NCI-H460 (cell line): Measurements from ENCODE around the gene CPNE6. TPM values are rescaled to one million over a fixed set of nuclear protein-coding genes. Genes with fewer than 3 reads are reported as not detected.
A peak's percentile ranks its signal among the peaks of the same experiment; 100 is the strongest.

Experiments used
- DNase-seq: peaks from one replicate; pipeline ENCODE4 v3.0.0-alpha.2; 2016; ENCODE audit warnings: low read depth; ENCODE audit errors: extremely low read depth
- total RNA-seq: library from RNA; depleted of rRNA; stranded (reverse); fragments of >200 nt; shearing (Covaris generic); gene quantifications from 2 replicates; pipeline ENCODE4 v1.2.3, GENCODE V29; 2014

CPNE6 gene
- total RNA-seq, 1 experiment from 2014 or later = not detected

DNA sequence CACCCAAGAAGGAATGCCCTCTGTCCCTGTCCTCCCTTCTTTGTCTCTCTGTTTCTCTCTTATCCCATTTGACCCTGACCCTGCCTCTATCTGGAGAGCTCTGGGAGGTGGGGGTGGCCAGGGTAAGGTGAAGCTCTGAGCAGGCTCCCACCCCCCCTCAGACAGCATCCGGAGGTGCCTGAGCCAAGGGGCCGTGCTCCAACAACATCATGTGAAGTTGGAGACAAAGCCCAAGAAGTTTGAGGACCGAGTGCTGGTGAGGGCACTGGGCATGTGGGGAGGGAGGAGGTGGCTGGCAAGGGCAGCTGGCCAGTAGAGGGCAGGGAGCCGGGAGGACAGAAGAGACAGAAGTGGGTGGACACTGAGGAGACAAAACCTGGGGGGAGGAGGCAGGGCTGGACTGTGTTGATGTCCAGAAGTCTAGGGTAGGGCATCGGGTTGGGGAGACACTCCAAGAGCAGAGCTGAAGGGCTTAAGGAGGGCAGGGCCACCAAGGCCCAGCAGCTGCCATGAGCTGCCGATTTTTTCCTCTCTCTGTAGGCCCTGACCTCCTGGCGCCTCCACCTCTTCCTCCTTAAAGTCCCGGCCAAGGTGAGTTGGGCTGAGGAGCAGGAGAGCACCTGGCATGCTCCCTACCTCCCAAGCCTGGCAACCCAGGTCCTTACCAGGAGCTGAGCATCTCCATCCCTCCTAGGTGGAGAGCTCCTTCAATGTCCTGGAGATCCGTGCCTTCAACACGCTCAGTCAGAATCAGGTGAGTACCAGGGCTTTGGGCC, 17.6 kb upstream of the CPNE6 start:
- no peak for DNase-seq

DNA sequence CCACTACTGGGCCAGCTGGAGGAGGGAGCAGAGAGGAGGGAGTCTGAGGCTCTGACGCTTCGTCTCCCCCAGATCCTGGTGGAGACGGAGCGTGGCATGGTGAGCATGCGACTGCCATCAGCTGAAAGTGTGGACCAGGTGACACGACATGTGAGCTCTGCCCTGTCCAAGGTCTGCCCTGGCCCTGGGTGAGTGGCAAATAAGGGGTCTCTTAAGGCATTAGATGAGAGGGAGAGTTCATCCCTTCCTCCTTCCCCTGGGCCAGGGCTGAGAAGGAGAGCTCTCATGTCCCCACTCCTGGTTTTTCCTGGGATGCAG, 17.1 kb upstream of the CPNE6 start:
- DNase-seq = no peak

DNA sequence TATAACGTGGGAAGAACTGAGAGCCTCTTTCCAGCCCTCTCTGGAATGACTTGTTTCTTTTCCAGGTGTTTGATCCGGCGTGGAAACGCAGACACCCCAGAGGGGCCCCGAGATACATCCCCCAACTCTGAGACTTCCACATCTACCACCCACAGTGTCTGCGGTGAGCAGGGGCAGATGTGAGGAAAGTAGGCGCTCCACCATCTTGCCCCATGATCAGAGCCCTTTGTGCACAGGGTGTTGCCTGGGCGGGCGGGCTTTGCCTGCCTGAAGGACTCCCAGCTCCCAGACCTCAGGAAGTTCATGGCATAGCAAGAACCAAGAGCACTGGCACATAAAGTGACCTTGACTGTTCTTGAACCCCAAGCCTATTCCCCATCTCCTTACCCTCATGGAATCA, 16.7 kb upstream of the CPNE6 start:
- DNase-seq = no peak

DNA sequence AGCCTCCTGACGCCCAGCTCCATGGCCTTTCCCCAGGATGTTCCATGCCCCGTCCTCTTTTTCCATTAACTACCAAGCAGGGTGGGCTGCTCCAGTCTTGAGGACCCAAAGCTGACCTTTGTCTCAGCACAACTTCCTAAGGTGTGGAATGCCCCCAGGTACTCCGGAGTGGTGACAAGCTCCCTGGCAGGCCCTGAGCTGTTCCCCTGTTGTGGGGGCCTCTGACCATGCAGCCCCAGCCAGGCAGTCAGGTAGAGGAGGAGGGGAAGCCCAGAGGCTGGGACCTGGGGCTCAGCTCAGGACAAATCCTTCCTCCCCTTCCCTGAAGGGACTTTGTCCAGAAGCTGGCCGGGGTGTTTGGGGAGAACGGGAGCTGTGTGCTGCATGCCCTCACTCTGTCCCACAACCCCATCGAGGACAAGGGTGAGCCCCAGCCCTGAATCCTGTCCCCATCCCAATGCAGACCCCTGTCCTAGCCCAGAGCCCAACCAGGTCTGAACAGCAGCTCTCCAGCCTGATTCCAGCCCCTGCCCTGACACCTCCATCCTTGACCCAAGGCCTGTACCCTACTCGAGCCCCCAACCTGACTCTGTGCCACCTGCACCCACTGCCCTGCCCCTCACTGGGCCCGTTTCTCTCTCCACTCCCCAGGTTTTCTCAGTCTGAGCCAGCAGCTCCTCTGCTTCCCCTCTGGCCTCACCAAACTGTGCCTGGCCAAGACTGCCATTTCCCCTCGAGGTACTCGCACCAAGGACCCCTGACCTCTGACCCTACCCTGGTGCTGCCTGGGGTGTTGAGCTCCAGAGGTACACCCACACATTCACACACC, 15.2 kb upstream of the CPNE6 start:
- DNase-seq = no peak

DNA sequence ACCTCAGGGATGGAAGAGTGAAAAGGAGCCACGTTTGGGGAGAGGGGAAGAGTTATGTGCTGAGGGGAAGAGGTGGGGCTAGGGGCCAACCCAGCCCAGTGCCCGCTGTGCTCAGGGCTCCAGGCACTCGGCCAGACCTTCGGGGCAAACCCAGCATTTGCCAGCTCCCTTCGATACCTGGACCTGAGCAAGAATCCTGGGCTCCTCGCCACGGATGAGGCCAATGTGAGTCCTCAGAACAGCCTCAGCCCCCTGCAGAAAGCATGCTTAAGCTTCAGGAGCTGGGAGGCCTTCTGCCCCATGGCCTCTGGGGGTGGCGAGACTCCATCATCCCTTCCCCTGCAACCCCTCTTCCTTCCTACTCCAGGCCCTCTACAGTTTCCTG, 14.6 kb upstream of the CPNE6 start:
- no peak for DNase-seq

DNA sequence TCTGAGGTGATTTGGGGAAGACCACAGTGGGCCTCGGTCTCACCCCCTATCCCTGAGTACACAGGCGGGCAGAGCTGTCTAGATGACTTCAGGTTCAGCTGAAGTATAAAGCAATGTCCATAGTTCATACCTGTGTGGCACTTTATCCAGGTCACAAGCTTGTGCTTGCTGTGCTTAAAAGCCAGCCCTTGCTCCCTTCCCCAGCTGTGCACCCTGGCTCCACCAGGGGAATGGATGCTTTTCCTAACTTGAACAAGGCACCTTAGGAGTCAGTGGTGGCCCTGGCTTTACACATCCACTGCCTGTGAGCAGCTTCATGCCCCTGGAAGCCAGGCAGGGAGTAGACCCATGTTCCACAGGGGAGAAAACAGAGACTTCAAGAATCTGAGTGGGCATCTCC, 14.1 kb upstream of the CPNE6 start:
- no peak for DNase-seq

DNA sequence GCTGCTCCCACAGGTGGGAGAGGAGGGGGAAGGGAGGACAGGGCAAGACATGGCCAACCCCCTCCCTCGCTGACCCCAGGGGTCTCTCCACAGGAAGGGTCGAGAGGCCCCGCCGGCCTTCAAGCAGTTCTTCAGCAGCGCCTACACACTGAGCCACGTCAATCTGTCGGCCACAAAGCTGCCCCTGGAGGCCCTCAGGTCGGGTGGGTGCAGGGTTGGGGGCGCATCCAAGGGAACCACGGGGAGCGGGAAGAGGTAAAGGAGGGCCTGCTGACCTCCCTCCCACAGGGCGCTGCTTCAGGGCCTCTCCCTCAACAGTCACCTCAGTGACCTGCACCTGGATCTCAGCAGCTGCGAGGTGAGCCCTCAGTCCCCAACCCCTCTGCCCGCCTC, 13.5 kb upstream of the CPNE6 start:
- DNase-seq = no peak

DNA sequence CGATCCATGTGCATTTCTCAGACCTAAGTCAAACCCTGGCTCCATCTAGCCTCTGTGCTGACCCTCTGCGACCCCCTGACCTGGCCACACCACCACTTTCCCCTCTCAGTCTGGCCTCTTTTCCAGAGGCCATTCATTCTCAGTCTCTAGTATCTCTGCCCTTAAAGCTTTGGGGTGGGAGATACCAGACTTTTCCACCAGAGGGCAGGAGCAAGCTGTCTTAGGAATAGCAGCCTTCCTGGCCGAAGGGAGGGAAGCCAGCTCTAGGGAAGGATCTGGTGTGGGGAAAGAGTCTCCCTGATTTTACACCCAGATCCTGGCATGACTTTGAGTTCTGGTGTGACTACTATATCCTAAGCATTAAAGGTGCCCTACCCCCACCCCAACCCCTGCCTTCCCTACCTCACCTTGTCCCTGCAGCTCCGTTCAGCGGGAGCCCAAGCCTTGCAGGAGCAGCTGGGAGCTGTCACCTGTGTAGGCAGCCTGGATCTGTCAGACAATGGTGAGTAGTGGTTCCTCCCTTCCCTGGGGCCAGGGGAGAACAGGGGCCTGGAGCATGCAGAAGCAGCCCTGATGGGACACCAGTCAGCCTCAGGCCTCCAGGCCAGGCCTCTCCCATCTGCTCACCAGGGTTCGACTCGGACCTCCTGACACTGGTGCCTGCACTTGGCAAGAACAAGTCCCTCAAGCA, 13.0 kb upstream of the CPNE6 start:
- DNase-seq = peak; percentile 84

DNA sequence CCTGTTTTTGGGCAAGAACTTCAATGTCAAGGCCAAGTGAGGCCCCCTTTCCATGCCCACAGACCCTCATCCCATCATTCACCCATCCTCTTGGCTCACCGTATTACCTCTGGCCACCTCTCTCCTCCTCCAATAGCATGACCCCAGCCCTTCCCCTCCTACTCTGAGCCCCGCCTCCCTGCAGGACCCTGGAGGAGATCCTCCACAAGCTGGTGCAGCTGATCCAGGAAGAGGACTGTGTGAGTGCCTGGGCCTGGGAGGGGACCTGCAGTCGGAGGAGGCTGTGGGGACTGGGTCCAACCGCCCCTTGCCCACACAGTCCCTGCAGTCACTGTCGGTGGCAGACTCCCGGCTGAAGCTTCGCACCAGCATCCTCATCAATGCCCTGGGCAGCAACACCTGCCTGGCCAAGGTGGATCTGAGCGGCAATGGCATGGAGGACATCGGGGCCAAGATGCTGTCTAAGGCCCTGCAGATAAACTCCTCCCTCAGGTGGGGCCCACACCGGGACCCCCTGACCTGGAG, 12.3 kb upstream of the CPNE6 start:
- no peak for DNase-seq

DNA sequence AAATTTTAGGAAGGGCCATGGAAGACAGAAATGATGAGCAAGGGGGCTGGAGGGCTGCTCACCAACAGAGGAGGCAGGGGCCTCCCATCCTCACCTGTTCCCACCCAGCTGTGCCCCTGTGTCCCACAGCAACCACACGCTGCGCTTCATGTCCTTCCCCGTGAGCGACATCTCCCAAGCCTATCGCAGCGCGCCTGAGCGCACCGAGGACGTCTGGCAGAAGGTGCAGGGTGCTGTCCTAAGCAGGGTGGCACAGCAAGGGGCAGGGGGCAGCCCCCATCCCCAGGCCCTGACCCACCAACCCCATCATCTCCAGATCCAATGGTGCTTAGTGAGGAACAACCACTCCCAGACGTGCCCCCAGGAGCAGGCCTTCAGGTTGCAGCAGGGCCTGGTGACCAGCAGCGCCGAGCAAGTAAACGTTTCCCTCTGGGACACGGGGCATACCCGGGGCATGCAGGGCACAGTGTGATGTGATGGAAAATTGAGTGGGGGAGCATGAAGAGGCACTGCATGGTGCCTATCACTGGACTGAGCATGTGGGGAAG, 11.4 kb upstream of the CPNE6 start:
- no peak for DNase-seq

DNA sequence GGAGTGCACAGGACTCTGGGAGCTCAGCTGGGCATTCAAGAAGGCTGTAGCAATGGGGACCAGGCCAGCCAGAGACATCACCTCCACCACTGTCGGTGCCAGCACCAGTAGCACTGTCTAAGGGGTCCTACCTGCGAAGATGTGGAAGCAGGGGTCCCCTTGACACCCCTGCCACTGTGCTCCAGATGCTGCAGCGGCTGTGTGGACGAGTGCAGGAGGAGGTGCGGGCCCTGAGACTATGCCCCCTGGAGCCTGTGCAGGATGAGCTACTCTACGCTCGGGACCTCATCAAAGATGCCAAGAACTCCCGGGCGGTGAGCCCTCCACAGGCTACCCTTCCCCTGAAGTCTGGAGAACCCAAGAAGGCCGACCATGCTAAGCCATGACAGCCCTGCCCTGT, 10.9 kb upstream of the CPNE6 start:
- DNase-seq = no peak

DNA sequence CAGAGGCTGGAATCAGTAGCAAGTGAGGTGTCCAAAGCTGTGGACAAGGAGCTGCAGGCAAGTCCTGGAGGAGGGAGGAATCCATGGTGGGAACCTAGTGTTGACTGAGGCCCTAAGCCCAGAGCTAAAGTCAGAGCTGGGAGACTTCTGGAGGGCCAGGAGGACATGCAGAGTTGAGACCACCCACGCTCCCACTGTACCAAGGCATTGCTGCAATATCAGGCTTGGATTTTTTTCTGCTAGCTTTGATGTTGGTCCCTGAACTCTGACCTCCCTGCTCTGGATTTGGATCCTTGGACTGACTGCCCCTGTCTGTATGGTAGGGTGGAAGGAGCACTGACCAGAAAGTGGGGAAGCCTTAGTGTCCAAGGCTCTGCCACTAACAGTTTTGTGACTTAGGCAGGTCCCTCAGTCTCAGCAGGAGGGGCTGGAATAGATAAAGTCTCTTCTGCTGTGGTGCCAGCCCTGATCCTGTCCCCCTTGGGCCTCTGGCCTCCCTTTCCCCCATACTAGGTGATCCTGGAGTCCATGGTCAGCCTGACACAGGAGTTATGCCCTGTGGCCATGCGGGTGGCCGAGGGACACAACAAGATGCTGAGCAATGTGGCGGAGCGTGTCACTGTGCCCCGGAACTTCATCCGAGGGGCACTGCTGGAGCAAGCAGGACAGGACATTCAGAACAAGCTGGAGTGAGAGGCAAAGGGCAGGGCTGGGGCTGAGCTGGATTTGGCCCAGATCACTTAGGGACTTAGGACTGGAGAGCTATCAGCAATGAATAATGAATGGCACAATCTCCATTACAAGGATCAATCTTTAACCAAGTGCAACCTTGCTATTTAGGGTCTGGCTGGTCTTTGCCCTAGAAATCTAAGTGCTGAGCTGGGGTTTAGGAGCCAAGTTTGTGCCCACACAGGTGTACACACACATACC, 10.1 kb upstream of the CPNE6 start:
- no peak for DNase-seq

DNA sequence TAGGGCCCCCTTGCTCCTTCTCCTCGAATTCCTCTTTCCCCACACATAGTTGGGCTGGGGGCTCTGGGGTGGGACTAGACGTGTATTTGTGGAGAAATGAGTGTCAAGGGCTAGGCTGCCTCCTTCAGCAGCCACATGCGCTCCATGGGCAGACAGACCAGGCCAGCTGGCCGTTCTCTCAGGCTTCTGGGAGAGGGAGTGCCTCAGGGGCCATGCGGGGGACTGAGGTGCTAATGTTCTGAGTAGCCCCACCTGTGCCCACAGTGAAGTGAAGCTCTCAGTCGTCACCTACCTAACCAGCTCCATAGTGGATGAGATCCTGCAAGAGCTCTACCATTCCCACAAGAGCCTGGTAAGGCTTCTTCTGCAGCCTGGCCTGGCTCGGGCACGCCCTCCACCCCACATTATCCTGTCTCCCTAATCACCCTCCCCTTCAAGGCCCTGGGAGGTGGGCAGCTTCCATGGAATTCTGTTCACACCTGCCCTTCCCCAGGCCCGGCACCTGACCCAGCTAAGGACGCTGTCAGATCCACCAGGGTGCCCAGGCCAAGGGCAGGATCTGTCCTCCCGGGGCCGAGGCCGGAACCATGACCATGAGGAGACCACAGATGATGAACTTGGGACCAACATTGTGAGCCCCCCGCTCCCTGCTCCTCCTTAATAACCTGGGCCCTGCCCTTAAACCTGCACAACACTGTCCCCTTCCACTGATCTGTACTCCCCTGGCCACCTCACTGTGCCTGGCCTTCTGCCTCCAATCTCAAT, 9.0 kb upstream of the CPNE6 start:
- no peak for DNase-seq

DNA sequence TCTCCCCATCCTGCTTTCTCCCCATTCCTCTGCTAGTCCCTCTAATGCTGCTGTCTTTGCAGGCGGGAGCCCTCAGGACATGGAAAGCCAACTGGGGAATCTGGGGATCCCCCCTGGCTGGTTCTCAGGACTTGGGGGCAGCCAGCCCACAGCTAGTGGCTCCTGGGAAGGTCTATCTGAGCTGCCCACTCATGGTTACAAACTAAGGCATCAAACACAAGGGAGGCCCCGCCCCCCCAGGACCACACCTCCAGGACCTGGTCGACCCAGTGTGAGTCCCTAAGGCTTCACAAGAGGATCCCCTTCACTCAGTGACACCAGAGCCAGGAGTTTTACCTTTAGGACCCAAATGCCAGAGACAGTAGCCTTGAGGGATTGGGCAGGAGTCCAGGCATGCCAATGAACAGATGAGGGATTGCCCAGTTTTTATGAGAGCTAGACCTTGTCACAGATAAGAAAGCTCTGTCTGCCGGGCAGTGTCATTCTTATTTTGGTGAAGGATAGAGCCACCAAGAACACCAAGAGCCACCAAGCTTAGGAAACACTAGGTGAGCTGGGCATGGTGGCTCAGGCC, 8.0 kb upstream of the CPNE6 start:
- DNase-seq = no peak

DNA sequence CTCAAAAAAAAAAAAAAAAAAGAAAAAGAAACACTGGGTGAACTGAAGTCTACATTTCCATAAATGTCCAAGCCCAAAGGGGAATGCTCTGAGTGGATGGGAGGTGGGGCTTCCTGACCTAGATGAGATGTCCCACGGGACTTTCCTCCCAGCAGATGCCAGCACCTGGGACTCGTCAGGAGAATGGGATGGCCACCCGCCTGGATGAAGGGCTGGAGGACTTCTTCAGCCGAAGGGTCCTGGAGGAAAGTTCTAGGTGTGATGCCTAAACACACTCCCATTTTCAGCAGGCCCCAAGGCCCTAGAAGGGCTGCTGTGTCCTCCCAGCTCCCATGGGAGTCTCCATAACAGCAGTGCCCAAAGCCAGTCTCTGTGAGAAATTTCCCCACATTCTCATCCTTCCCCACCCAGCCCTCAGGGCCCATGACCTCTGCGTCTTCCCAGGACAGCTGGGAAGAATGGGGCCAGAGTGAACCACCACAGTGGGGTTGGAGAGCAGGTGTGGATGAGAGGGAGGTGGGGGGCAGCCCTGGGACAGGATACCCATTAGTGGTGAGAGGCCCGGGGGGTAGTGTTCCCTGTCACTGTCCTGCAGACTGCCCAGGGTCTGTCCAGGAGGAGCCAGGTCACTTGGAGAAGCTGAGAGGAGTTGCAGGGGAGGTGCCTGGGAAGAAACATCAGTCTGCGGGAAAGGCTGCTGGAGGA, 7.1 kb upstream of the CPNE6 start:
- DNase-seq = no peak

DNA sequence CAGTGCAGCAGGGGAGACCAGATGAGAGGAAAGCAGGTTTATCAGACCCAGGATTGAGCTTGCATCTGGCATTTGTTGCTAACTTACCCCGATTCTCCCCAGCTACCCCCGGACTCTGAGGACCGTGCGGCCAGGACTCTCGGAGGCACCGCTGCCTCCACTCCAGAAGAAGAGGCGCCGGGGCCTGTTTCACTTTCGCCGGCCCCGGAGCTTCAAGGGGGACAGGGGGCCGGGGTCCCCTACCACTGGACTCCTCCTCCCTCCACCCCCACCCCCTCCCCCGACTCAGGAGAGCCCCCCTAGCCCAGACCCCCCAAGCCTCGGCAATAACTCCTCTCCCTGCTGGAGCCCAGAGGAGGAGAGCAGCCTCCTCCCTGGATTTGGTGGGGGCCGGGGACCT, 6.5 kb upstream of the CPNE6 start:
- no peak for DNase-seq

DNA sequence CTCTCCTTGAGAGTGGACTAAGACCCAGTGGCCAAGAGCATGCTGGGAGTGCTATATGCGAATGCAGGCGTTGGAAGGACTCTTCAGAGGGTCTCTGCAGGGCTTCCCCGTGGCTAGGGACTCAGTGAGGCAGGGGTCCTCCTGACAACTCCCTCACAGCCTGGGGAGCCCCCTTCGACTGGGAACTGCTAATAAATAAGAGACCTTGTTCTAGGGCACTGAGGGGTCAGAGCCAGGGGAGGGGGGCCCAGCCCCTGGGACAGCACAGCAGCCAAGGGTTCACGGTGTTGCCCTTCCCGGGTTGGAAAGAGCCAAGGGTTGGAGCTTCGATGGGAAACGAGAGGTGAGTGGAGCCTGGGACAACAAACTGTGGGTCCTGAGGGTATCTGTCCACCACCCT, 6.0 kb upstream of the CPNE6 start:
- DNase-seq = no peak

DNA sequence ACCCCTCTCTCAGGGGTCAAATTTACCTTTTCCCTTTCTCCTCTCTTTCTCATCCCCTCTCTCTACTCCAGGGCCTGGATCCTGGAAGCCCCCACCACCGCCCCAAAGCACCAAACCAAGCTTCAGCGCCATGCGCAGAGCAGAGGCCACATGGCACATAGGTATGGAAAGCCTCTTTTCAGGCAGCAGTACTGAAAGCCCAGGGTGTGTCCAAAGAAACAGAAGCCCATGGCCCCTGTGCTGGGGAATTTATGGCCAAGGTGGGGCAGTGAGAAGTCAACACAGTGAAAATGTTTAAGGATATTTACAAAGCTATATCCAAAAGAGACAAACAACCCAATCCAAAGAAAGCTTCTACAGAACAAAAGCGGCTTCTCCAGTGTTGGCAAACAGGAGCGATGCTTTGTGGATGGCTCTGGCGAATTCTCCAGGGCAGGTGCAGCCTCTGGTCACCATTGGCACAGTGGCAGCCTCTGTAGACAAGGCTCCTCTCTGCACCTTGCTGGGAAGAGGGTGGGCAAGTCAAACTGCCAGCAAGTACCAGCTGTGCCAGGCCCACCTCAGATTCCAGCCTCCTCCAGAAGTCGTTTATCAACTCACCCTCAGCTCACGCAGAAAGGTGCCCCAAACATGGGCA, 4.7 kb upstream of the CPNE6 start:
- DNase-seq = no peak
